ENCODE data around the gene PRKAB2.
"Not testable (repeated sequence)": the region's sequence is repeated elsewhere in the genome, so short reads cannot be mapped to it uniquely, and the experiment has no call there.

DNA sequence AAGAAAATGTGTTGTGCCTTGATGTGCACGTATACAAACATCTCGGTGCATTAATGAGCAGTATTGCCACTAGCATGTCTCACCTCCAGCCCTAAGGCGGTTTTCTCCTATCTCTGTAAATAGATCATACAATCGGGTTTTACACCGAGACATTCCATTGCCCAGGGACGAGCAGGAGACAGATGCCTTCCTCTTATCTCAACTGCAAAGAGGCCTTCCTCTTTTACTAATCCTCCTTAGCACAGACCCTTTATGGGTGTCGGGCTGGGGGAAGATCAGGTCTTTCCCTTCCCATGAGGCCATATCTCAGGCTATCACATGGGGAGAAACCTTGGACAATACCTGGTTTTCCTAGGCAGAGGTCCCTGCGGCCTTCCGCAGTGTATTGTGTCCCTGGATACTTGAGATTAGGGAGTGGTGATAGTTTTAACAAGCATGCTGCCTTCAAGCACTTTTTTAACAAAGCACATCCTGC is 65.8 kb downstream of the PRKAB2 start:
- TF ChIP-seq FOXA1 (IDR thresholded peaks at IDR 0.05); FOXA1 (CRISPR knock-in tag; IDR thresholded peaks at IDR 0.05); ZNF335 (CRISPR knock-in tag; IDR thresholded peaks at IDR 0.05); RAD21 (CRISPR knock-in tag; IDR thresholded peaks at IDR 0.05); TAF1 (CRISPR knock-in tag; IDR thresholded peaks at IDR 0.05); ZFP1 (CRISPR knock-in tag; IDR thresholded peaks at IDR 0.05); RELA (CRISPR knock-in tag; IDR thresholded peaks at IDR 0.05): not testable (repeated sequence)
- TF ChIP-seq, protein P1, sequence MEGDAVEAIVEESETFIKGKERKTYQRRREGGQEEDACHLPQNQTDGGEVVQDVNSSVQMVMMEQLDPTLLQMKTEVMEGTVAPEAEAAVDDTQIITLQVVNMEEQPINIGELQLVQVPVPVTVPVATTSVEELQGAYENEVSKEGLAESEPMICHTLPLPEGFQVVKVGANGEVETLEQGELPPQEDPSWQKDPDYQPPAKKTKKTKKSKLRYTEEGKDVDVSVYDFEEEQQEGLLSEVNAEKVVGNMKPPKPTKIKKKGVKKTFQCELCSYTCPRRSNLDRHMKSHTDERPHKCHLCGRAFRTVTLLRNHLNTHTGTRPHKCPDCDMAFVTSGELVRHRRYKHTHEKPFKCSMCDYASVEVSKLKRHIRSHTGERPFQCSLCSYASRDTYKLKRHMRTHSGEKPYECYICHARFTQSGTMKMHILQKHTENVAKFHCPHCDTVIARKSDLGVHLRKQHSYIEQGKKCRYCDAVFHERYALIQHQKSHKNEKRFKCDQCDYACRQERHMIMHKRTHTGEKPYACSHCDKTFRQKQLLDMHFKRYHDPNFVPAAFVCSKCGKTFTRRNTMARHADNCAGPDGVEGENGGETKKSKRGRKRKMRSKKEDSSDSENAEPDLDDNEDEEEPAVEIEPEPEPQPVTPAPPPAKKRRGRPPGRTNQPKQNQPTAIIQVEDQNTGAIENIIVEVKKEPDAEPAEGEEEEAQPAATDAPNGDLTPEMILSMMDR (CRISPR knock-in tag; IDR thresholded peaks at IDR 0.05): not testable (repeated sequence)
- TF ChIP-seq, protein P2, sequence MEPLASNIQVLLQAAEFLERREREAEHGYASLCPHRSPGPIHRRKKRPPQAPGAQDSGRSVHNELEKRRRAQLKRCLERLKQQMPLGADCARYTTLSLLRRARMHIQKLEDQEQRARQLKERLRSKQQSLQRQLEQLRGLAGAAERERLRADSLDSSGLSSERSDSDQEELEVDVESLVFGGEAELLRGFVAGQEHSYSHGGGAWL (CRISPR knock-in tag; IDR thresholded peaks at IDR 0.05): not testable (repeated sequence)
- TF ChIP-seq, protein P3, sequence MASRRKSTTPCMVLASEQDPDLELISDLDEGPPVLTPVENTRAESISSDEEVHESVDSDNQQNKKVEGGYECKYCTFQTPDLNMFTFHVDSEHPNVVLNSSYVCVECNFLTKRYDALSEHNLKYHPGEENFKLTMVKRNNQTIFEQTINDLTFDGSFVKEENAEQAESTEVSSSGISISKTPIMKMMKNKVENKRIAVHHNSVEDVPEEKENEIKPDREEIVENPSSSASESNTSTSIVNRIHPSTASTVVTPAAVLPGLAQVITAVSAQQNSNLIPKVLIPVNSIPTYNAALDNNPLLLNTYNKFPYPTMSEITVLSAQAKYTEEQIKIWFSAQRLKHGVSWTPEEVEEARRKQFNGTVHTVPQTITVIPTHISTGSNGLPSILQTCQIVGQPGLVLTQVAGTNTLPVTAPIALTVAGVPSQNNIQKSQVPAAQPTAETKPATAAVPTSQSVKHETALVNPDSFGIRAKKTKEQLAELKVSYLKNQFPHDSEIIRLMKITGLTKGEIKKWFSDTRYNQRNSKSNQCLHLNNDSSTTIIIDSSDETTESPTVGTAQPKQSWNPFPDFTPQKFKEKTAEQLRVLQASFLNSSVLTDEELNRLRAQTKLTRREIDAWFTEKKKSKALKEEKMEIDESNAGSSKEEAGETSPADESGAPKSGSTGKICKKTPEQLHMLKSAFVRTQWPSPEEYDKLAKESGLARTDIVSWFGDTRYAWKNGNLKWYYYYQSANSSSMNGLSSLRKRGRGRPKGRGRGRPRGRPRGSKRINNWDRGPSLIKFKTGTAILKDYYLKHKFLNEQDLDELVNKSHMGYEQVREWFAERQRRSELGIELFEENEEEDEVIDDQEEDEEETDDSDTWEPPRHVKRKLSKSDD (CRISPR knock-in tag; IDR thresholded peaks at IDR 0.05; ENCODE audit: low read depth): not testable (repeated sequence)
- TF ChIP-seq, protein P4, sequence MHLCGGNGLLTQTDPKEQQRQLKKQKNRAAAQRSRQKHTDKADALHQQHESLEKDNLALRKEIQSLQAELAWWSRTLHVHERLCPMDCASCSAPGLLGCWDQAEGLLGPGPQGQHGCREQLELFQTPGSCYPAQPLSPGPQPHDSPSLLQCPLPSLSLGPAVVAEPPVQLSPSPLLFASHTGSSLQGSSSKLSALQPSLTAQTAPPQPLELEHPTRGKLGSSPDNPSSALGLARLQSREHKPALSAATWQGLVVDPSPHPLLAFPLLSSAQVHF (CRISPR knock-in tag; IDR thresholded peaks at IDR 0.05): not testable (repeated sequence)
